Dendritic cell treated with granulocyte-macrophage colony-stimulating factor and Interleukin-4, amounts not matched to agents 40 ng/mL and 50 ng/mL, for 4 days (primary cell): ENCODE results near the gene DNAH10.

Source experiments
- H3K27ac Mint-ChIP-seq: one replicate; pipeline ENCODE4 v1.8.0; 2022; ENCODE audit warnings: mild to moderate bottlenecking, mixed read lengths
- H3K27me3 Mint-ChIP-seq: one replicate; pipeline ENCODE4 v1.8.0; 2022; ENCODE audit warnings: mild to moderate bottlenecking, mixed read lengths
- H3K36me3 Mint-ChIP-seq: one replicate; pipeline ENCODE4 v1.8.0; 2022; ENCODE audit warnings: low read depth, mixed read lengths
- H3K4me1 Mint-ChIP-seq: one replicate; pipeline ENCODE4 v1.8.0; 2022; ENCODE audit warnings: low read depth, mixed read lengths
- H3K4me3 Mint-ChIP-seq: one replicate; pipeline ENCODE4 v1.8.0; 2022; ENCODE audit warnings: mild to moderate bottlenecking, moderate library complexity, mixed read lengths
- H3K9me3 Mint-ChIP-seq: one replicate; pipeline ENCODE4 v1.8.0; 2022; ENCODE audit warnings: mixed read lengths
- intact Hi-C: fragments of 100-400 bp; cut with micrococcal nuclease; formaldehyde crosslinking; loops from one replicate; pipeline ENCODE4 v1.15.0; 2022

DNAH10 gene

DNA sequence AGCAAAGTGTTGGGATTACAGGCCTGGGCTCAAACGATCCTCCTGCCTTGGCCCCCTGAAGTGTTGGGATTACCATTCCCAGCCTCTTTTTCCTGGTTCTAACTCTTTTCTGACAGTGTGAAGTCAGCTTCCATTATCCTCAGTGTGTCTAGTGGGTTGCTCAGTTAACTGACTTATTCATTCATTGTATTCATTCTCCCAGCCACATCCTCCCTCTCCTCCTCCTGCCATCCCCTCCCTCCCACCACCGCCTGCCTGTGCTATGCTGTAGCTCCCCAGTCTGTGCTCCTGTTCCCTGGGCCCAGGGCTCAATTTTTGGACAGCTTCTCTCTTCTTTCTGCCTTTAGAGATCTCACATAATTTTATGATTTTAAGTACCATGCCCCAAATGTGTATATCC lies 30.5 kb upstream of the DNAH10 start:
- H3K27me3 Mint-ChIP-seq: no peaks in the 10 kb centered on the region
- no peak overlapping the region for H3K4me3 Mint-ChIP-seq
- H3K4me1 Mint-ChIP-seq: peaks cover 4% of the 10 kb centered on the region
- no peaks in the 10 kb centered on the region for H3K9me3 Mint-ChIP-seq
- H3K27ac Mint-ChIP-seq: no peak overlapping the region
- intact Hi-C loops: no loop called here
- H3K36me3 Mint-ChIP-seq: peaks cover 100% of the 10 kb centered on the region

DNA sequence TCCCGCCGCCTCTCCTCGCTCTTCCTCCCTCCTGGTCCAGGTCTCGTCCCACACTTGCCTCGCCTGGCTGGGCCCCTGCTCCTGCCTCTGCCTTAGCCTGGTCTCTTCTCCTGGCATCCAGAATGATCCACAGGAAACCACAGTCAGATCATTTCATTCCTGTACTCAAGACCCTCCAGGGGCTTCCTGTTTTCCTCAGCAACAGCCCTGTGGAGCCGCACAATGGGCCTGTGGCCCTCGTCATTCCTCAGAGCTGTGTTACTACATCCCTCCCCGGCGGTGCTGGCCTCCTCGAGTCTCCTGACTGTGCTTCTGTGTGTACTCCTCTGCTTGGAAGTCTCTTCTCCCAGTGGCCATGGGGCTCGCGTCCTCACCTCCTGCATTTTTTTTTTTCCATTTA lies 29.9 kb upstream of the DNAH10 start:
- H3K4me3 Mint-ChIP-seq: no peak overlapping the region
- intact Hi-C loops: no loop called here
- H3K27me3 Mint-ChIP-seq: no peaks in the 10 kb centered on the region
- H3K9me3 Mint-ChIP-seq: no peaks in the 10 kb centered on the region
- H3K27ac Mint-ChIP-seq: no peak overlapping the region
- H3K4me1 Mint-ChIP-seq: peaks cover 11% of the 10 kb centered on the region
- H3K36me3 Mint-ChIP-seq: peaks cover 100% of the 10 kb centered on the region

DNA sequence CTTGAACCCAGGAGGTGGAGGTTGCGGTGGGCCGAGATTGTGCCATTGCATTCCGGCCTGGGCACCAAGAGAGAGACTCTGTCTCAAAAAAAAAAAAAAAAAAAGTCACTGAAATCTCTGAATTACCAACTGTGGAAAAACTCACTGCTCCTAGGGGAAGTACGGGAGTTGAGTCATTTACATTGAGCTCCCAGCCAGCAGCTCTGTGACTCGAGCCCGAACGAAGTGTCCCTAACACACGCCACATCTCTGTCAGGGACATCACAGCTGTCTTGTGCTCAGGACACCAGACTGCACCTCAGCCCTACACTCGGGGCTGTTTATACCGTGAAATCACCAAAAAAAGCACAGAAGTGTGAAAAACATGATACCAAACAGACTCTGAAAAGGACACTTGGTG lies 28.9 kb upstream of the DNAH10 start:
- H3K4me3 Mint-ChIP-seq: no peak overlapping the region

DNA sequence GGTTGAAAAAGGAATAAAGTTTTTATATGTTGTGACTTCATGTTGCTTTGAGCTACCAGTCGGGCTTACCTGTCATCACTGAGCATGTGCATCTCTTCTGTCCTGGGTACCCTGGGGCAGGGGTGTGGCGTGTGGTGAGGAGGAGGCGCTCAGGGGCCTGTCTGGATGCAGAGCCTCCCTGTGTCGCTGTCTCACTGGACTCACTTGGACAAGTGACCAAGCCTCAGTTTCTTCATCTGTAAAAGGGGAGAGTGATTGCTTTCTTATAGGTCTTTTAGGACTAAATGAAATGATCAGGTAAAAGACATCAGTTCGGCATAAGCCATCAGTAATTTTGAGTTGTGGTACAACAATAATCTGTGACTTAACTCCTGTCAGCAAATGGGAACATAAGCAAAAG lies 27.8 kb upstream of the DNAH10 start:
- Mint-ChIP-seq H3K36me3 (peaks cover 96% of the 10 kb centered on the region), H3K4me3 (no peak overlapping the region), H3K4me1 (peaks cover 15% of the 10 kb centered on the region), H3K9me3 (no peaks in the 10 kb centered on the region), H3K27me3 (no peaks in the 10 kb centered on the region), H3K27ac (no peak overlapping the region)
- intact Hi-C loops: no loop called here

More for the DNA sequence above, 28.9 kb upstream of the DNAH10 start:
- no peaks in the 10 kb centered on the region for H3K27me3 Mint-ChIP-seq
- no peak overlapping the region for H3K27ac Mint-ChIP-seq
- H3K9me3 Mint-ChIP-seq: no peaks in the 10 kb centered on the region
- H3K36me3 Mint-ChIP-seq: peaks cover 96% of the 10 kb centered on the region
- peaks cover 15% of the 10 kb centered on the region for H3K4me1 Mint-ChIP-seq
- intact Hi-C loops: no loop called here

DNA sequence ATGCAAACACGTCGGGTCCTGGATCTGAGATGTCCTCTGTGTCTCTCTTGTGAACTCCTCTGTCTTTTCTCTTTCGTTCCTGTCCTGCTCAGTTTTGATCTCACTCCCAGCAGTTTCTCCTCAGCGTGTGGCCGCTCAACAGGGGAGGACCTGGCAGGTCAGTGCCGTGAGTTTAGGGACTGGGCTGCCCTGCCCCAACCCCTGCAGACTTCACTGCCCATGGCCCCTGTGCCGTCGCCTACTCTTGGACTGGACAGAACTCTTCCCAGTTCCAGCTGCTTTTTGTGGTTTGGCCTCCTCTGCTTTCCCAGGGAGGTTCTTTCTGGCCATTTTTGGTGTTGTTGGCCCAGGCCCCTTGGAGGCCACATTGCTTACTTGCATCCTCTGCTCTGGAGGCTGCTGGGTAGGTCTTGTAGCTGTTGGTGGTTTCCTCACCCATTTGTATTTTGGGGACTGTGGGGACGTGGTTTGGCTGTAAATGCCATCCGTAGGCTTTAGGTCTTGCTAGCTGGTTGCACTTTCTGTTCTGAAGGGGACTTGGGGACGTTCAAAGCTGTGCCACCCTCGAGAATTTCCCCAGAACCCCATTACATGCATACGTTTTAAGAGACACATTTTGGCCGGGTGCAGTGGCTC lies 20.0 kb upstream of the DNAH10 start:
- H3K9me3 Mint-ChIP-seq: no peaks in the 10 kb centered on the region
- peaks cover 39% of the 10 kb centered on the region for H3K4me1 Mint-ChIP-seq
- H3K36me3 Mint-ChIP-seq: peaks cover 90% of the 10 kb centered on the region
- H3K27me3 Mint-ChIP-seq: no peaks in the 10 kb centered on the region
- intact Hi-C loops: no loop called here
- no peak overlapping the region for H3K4me3 Mint-ChIP-seq
- H3K27ac Mint-ChIP-seq: no peak overlapping the region

DNA sequence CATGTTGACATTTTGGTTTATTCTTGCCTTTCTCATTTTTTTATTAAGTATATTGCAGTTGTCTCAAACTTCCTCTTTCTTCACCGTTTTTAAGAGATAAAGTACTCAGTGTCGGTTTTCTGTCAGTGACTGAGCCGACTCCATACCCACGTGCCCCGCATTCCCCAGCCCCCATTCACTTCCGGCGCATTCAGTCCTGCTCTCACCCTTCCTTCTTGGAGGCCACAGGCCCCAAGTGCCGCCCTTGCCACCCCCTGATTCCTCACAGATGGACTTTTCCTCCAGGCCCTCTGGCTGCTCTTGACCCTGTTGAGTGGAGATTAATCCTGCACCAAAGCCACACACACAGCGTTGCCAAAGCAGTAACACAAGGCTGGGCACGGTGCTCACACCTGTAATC lies 19.1 kb upstream of the DNAH10 start:
- no peak overlapping the region for H3K4me3 Mint-ChIP-seq

DNA sequence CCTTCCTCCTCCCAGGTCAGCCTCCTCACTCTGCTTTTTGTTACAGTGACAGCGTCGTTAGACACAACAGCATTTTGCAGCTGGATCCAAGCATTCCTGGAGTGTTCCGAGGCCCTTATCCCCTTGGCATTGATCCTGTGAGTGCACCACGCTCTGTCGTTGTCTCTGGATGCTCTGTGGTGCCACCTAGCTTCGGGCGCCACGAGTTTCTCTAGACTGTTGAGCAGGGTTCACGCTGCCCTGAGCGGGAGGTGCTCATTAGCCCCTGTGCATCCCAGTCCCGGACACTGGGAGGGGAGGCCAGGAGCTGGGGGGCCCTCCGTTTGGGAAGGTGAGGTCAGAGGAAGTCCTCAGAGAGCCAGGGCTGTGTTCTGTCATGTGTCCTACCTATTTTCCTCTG lies 17.3 kb upstream of the DNAH10 start:
- H3K36me3 Mint-ChIP-seq: peaks cover 91% of the 10 kb centered on the region

More for the DNA sequence above, 19.1 kb upstream of the DNAH10 start:
- no peaks in the 10 kb centered on the region for H3K9me3 Mint-ChIP-seq
- intact Hi-C loops: no loop called here
- H3K36me3 Mint-ChIP-seq: peaks cover 93% of the 10 kb centered on the region
- no peaks in the 10 kb centered on the region for H3K27me3 Mint-ChIP-seq
- H3K27ac Mint-ChIP-seq: peak overlapping the region; percentile 64
- H3K4me1 Mint-ChIP-seq: peaks cover 43% of the 10 kb centered on the region

DNA sequence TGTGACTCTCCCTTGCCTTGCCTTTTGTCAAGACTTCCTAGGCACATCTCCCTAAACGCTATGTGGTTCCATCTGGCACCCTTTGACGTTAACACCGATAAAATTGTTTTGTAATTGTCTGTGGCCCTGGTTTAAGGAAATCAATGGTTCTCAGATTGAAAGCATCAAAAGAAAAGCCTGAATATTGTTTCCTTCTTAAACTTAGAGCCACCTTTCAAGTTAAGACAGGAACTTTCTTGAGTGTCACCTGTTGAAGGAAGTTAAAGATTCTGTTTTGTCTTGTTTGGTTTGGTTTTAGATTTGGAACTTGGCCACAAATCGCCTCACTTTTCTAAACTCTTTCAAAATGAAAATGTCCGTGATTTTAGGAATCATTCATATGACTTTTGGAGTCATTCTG lies 14.8 kb upstream of the DNAH10 start:
- Mint-ChIP-seq H3K27me3 (no peaks in the 10 kb centered on the region), H3K4me3 (no peak overlapping the region), H3K27ac (no peak overlapping the region), H3K9me3 (no peaks in the 10 kb centered on the region), H3K4me1 (peaks cover 45% of the 10 kb centered on the region), H3K36me3 (peaks cover 91% of the 10 kb centered on the region)
- intact Hi-C loops: no loop called here

More for the DNA sequence above, 17.3 kb upstream of the DNAH10 start:
- no peaks in the 10 kb centered on the region for H3K9me3 Mint-ChIP-seq
- H3K27me3 Mint-ChIP-seq: no peaks in the 10 kb centered on the region
- H3K4me3 Mint-ChIP-seq: no peak overlapping the region
- intact Hi-C loops: no loop called here
- no peak overlapping the region for H3K27ac Mint-ChIP-seq
- peaks cover 50% of the 10 kb centered on the region for H3K4me1 Mint-ChIP-seq

DNA sequence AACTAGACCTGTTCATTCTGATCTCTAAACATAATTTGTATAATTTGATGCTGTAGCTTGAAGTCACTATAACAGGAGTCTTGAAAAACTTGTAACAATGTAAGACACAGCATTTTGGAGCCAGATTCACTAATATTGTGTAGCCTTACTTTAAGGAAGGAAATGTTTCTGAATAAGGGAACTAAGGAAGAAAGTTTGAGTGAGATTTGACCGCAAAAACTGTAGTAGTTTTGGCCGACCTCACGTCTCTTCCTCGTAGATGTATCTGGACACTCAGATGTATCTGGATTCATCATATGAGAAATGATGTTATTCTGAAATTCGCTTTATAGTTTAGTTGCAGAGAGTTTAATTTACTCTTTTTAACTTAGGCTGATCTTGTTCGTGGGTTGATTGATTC lies 13.9 kb upstream of the DNAH10 start:
- intact Hi-C loops: no loop called here
- H3K27me3 Mint-ChIP-seq: no peaks in the 10 kb centered on the region
- H3K27ac Mint-ChIP-seq: no peak overlapping the region
- no peak overlapping the region for H3K4me3 Mint-ChIP-seq
- H3K9me3 Mint-ChIP-seq: no peaks in the 10 kb centered on the region
- peaks cover 90% of the 10 kb centered on the region for H3K36me3 Mint-ChIP-seq
- peaks cover 37% of the 10 kb centered on the region for H3K4me1 Mint-ChIP-seq

DNA sequence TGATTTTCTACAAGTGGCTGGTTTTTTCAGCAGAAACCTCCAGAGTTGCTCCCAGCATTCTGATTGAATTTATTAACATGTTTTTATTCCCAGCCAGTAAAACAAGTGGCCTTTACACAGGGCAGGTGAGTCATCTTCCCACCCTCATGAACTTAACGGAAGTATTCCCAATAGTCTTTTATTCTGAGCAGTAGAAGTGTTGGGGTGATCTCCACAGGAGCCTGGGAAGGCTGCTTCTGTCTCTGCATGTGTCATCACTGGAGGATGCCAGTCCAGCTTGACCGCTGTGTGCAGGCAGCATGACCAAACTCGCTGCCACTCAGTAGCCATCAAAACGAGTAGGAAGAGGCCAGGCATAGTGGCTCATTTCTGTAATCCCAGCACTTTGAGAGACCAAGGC lies 13.4 kb upstream of the DNAH10 start:
- H3K4me3 Mint-ChIP-seq: no peak overlapping the region
- peaks cover 90% of the 10 kb centered on the region for H3K36me3 Mint-ChIP-seq
- intact Hi-C loops: no loop called here
- H3K9me3 Mint-ChIP-seq: no peaks in the 10 kb centered on the region
- H3K27ac Mint-ChIP-seq: no peak overlapping the region
- peaks cover 34% of the 10 kb centered on the region for H3K4me1 Mint-ChIP-seq
- H3K27me3 Mint-ChIP-seq: no peaks in the 10 kb centered on the region

DNA sequence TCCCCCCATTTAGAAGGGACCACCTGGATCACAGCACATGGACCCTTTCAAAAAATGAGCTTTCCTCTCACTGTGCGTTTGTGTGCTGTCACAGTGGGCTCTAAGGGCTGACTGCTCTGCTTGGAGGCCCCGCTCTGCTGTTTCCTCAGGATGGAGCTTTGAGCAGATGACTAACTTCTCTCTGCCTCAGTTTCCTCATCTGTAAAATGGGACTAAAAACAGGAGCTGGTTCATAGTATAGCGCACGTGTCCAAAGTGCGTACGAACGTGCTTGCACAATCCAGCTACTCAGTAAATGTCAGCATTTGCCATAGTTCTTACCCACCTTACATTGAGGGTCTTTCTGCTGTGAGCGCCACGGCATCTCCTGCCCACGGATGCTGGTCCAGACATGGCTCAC lies 12.7 kb upstream of the DNAH10 start:
- Mint-ChIP-seq H3K36me3 (peaks cover 90% of the 10 kb centered on the region), H3K27ac (no peak overlapping the region), H3K27me3 (no peaks in the 10 kb centered on the region), H3K4me3 (no peak overlapping the region), H3K4me1 (peaks cover 34% of the 10 kb centered on the region), H3K9me3 (no peaks in the 10 kb centered on the region)
- intact Hi-C loops: no loop called here

DNA sequence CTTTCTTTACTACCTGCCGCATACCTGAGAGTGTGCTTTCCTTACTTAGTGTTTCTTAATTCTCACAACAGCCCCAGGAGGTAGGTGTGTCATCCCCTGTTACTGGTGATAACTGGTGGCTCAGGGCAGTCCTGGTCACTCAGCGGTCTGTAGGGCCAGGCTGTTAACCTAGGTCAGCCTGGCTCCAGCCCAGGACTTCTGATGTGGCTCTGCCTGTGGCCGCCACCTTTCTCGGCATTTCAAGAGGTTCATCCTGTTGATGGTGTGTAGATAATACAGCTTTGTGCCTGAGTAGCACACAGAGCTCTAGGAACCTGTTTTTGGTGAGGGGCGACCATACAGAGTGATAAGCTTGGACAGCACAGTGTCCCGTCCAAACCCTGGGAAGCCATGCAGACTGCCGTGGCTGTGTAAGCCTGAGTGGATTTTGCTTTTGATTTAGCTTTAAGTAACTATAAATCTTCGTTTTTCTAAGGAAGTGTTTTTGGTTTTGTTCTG lies 11.9 kb upstream of the DNAH10 start:
- intact Hi-C loops: no loop called here
- Mint-ChIP-seq H3K4me3 (no peak overlapping the region), H3K4me1 (peaks cover 29% of the 10 kb centered on the region), H3K9me3 (no peaks in the 10 kb centered on the region), H3K27ac (no peak overlapping the region), H3K36me3 (peaks cover 90% of the 10 kb centered on the region), H3K27me3 (no peaks in the 10 kb centered on the region)

DNA sequence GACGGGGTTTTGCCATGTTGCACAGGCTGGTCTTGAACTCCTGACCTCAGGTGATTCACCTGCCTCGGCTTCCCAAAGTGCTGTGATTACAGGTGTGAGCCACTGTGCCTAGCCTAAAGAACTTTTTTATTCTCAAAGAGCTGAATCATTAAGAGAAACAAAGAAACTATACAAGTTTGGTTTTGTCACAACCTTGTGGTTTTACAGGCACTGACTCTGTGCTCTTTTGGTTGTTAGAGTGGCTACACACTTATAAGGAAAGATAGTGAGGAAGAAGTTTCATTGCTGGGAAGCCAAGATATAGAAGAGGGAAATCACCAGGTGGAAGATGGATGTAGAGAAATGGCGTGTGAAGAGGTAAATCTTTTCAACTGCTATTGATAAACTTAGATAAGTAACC lies 10.1 kb upstream of the DNAH10 start:
- H3K36me3 Mint-ChIP-seq: peaks cover 86% of the 10 kb centered on the region
- no peaks in the 10 kb centered on the region for H3K27me3 Mint-ChIP-seq

DNA sequence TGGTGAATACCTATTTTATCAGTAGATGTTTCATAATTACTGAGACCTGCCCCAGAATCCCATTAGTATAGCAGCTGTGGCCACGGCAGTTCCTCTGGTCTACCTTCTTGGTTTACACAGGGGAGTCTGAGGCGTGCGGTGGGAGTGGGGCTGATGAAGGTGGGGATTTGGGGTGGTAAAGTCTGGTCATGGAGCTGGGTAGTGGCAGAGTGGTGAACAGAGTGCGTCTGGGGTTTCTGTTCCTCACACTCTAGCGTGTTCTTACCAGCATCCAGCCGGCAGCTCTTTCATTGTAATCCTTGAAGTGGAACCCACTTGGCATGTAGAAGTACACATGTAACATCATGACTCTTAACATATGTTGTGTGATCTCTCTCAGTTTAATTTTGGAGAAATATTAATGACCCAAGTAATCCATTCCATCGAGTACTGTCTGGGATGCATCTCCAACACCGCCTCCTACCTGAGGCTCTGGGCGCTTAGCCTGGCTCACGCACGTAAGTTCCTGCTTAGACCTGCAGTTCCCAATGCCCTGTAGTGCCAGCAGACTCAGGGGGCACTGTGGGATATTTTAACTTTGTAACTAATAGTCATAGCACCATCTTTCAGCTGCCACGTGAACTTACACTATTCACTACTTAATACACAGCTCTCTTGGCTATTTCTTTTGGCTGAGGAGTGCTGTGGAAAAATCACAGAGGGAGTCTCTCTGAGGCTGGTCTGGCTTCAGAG lies 7.9 kb upstream of the DNAH10 start:
- Mint-ChIP-seq H3K9me3 (no peaks in the 10 kb centered on the region), H3K27me3 (no peaks in the 10 kb centered on the region), H3K27ac (no peak overlapping the region), H3K4me1 (no peaks in the 10 kb centered on the region), H3K4me3 (no peak overlapping the region), H3K36me3 (peaks cover 87% of the 10 kb centered on the region)
- intact Hi-C loops: no loop called here

More for the DNA sequence above, 10.1 kb upstream of the DNAH10 start:
- intact Hi-C loops: no loop called here
- Mint-ChIP-seq H3K4me3 (no peak overlapping the region), H3K27ac (no peak overlapping the region), H3K9me3 (no peaks in the 10 kb centered on the region), H3K4me1 (peaks cover 17% of the 10 kb centered on the region)
